ENCODE measurements around the gene ENKUR. TPM values are rescaled to one million over a fixed set of nuclear protein-coding genes. Genes with fewer than 3 reads are reported as not detected.

The ENKUR gene
- total RNA-seq, 1 experiment from 2014 or later: 0.32 TPM

Other genes starting within 250 kb of the ENKUR start
- gene PRTFDC1, start 63.6 kb downstream of the ENKUR start, total RNA-seq (2021; ENCODE audit: unreplicated experiment): not detected
- gene THNSL1, start 454 bp upstream of the ENKUR start, total RNA-seq (2021; ENCODE audit: unreplicated experiment): 7.7 TPM
- 2.9 TPM for gene GPR158, start 158.8 kb upstream of the ENKUR start, total RNA-seq (2021; ENCODE audit: unreplicated experiment)

Data from HCT116 (cell line).